K562 (cell line): ENCODE results near the gene DAO. TPM values are rescaled to one million over a fixed set of nuclear protein-coding genes. Genes with fewer than 3 reads are reported as not detected.

ENCODE experiments used
- ATAC-seq: fragments of 200-7000 bp; cut with Tn5 transposase; 3 replicates; pipeline ENCODE4 v1.9.1; 2020; ENCODE audit warnings: moderate library complexity
- BruUV-seq: library from RNA; stranded (reverse); fragments of 400-500 nt; replicated peaks from 2 replicates; lab custom pipeline; 2021; lab: Mats Ljungman, UMichigan
- CTCF ChIA-PET: fragments of 300-600 bp; formaldehyde crosslinking; extraction: SDS; loops from one replicate; lab custom pipeline; 2021; ENCODE audit warnings: low intra/inter-chr PET ratio; lab: Yijun Ruan, JAX
- POLR2A ChIA-PET: fragments of 300-600, 350-650 bp; sonication (Branson Sonifier 250); formaldehyde crosslinking; extraction: SDS; loops from one replicate; lab custom pipeline; 2021; ENCODE audit warnings: antibody characterized with exemption, inconsistent platforms; lab: Yijun Ruan, JAX
- DNase-seq, 4 experiments: peaks; one replicate each; pipeline versions ENCODE4 v3.0.0 to v3.0.0-alpha.2; 2011 to 2018; ENCODE audit warnings: low spot score in 3 of 4, mixed read lengths in 3 of 4; ENCODE audit errors: extremely low read depth in 1 of 4
- FAIRE-seq: peaks from 2 replicates; lab custom pipeline; 2011; peaks lifted over from hg19 to GRCh38; lab: Jason Lieb, UNC
- H2AFZ ChIP-seq: 2 replicates; pipeline ENCODE4 v1.6.0; 2011; ENCODE audit warnings: low read depth, low read length, control low read depth, inconsistent platforms
- H3K27ac ChIP-seq: fragments of 200-600 bp; 3 replicates; pipeline ENCODE4 v1.8.0; 2011; ENCODE audit warnings: low read depth, mild to moderate bottlenecking, control low read depth, inconsistent platforms, low read length, moderate library complexity, mixed read lengths; ENCODE audit errors: extremely low read depth
- H3K27me3 ChIP-seq, 2 experiments: fragments of 300-600 bp in 1 of 2; 2 replicates in 1 of 2; 3 replicates in 1 of 2; pipeline versions ENCODE4 v1.6.0 to v1.8.0; 2011; ENCODE audit warnings: inconsistent platforms in 2 of 2, low read length in 2 of 2, mild to moderate bottlenecking in 1 of 2, mixed read lengths in 1 of 2, moderate library complexity in 1 of 2; ENCODE audit not compliant: control insufficient read depth in 2 of 2, insufficient read depth in 2 of 2
- H3K36me3 ChIP-seq: fragments of 300-600 bp; 3 replicates; pipeline ENCODE4 v1.8.0; 2011; ENCODE audit warnings: mild to moderate bottlenecking, low read length, inconsistent platforms; ENCODE audit not compliant: control insufficient read depth, insufficient read depth
- H3K4me1 ChIP-seq, 2 experiments: fragments of 200-600 bp in 1 of 2; replicated peaks in 1 of 2; 2 replicates in 1 of 2; 3 replicates in 1 of 2; pipeline versions ENCODE4 v1.5.1 to v1.8.0; 2011; ENCODE audit warnings: inconsistent platforms in 2 of 2, low read length in 2 of 2, mild to moderate bottlenecking in 1 of 2, mixed read lengths in 1 of 2, moderate library complexity in 1 of 2; ENCODE audit not compliant: control insufficient read depth in 2 of 2, insufficient read depth in 2 of 2
- H3K4me2 ChIP-seq: 2 replicates; pipeline ENCODE4 v1.6.1; 2011; ENCODE audit warnings: low read length, control low read depth, inconsistent platforms, mixed read lengths; ENCODE audit not compliant: insufficient read depth
- H3K4me3 ChIP-seq: fragments of 200-600 bp; sonication (generic), shearing (Covaris generic); 2 replicates; pipeline ENCODE4 v1.5.1; 2016; ENCODE audit warnings: control low read depth, inconsistent platforms
- H3K79me2 ChIP-seq: fragments of 200-600 bp; 3 replicates; pipeline ENCODE4 v1.8.0; 2011; ENCODE audit warnings: low read length, inconsistent platforms; ENCODE audit not compliant: control insufficient read depth, insufficient read depth
- H3K9ac ChIP-seq, 2 experiments: 2 replicates each; pipeline versions ENCODE4 v1.6.0 to v1.6.1; 2011; ENCODE audit warnings: low read depth in 2 of 2, low read length in 2 of 2, control low read depth in 1 of 2, inconsistent platforms in 1 of 2, mild to moderate bottlenecking in 1 of 2, mixed read lengths in 1 of 2; ENCODE audit not compliant: insufficient read depth in 1 of 2
- H3K9me1 ChIP-seq: one replicate; pipeline ENCODE4 v1.6.0; 2011; ENCODE audit warnings: inconsistent platforms, mild to moderate bottlenecking, low read length, moderate library complexity; ENCODE audit not compliant: control insufficient read depth, insufficient read depth
- H3K9me3 ChIP-seq: replicated peaks from 2 replicates; pipeline ENCODE4 v1.5.1; 2011; ENCODE audit warnings: low read depth, low read length, inconsistent platforms; ENCODE audit not compliant: control insufficient read depth, insufficient read depth
- H4K20me1 ChIP-seq: replicated peaks from 2 replicates; pipeline ENCODE4 v1.6.1; 2011; ENCODE audit warnings: low read length, inconsistent platforms, mixed read lengths; ENCODE audit not compliant: control insufficient read depth, insufficient read depth
- BHLHE40 ChIP-seq: IDR thresholded peaks from 2 replicates; pipeline ENCODE4 v1.6.1; 2011; ENCODE audit warnings: low read length, improper control_type of control experiment
- BMI1 ChIP-seq: fragments of 150-350 bp; IDR thresholded peaks from 2 replicates; pipeline ENCODE4 v1.6.1; 2014; ENCODE audit warnings: low read length
- CBFA2T2 ChIP-seq: fragments of 450-650 bp; conservative IDR thresholded peaks from 2 replicates; pipeline ENCODE4 v1.6.1; 2017; ENCODE audit warnings: mild to moderate bottlenecking
- COPS2 ChIP-seq: fragments of 450-650 bp; conservative IDR thresholded peaks from 2 replicates; pipeline ENCODE4 v1.6.1; 2016; ENCODE audit warnings: mild to moderate bottlenecking, moderate library complexity
- KDM2B ChIP-seq: fragments of 250-450 bp; sonication (Bioruptor Pico); IDR thresholded peaks from 2 replicates; pipeline ENCODE4 v1.8.0; 2021; ENCODE audit warnings: mild to moderate bottlenecking, moderate library complexity
- NFIC ChIP-seq: fragments of 450-650 bp; IDR thresholded peaks from 2 replicates; pipeline ENCODE4 v1.6.1; 2017; ENCODE audit warnings: mild to moderate bottlenecking, inconsistent platforms
- NR4A1 ChIP-seq, 2 experiments: fragments of 250-450 bp in 1 of 2; fragments of 450-650 bp in 1 of 2; sonication (Bioruptor Pico) in 1 of 2; IDR thresholded peaks; 2 replicates each; pipeline versions ENCODE4 v1.4.0 to v1.6.1; 2016 to 2020; ENCODE audit warnings: mild to moderate bottlenecking in 2 of 2, missing compliant biosample characterization in 1 of 2, missing genetic modification characterization in 1 of 2, moderate library complexity in 1 of 2
- NUFIP1 ChIP-seq: fragments of 450-650 bp; IDR thresholded peaks from 2 replicates; pipeline ENCODE4 v1.6.1; 2018; ENCODE audit not compliant: partially characterized antibody
- PBX2 ChIP-seq, 2 experiments: IDR thresholded peaks in 1 of 2; conservative IDR thresholded peaks in 1 of 2; 2 replicates each; pipeline ENCODE4 v1.6.1; 2016; ENCODE audit warnings: low read depth in 2 of 2, mild to moderate bottlenecking in 1 of 2, missing compliant biosample characterization in 1 of 2, missing genetic modification characterization in 1 of 2, moderate library complexity in 1 of 2
- RBBP5 ChIP-seq: fragments of 200-600 bp; sonication (generic); IDR thresholded peaks from 2 replicates; pipeline ENCODE4 v1.6.1; 2012; ENCODE audit warnings: borderline replicate concordance, mild to moderate bottlenecking, low read length, control low read depth, inconsistent platforms; ENCODE audit not compliant: insufficient read depth, poor library complexity, severe bottlenecking
- RBFOX2 ChIP-seq: fragments of 200-400 bp; formaldehyde crosslinking; IDR thresholded peaks from 2 replicates; pipeline ENCODE4 v1.6.1; 2017; ENCODE audit warnings: low read depth, mild to moderate bottlenecking, low read length, moderate library complexity
- RBM34 ChIP-seq: fragments of 200-400 bp; formaldehyde crosslinking; IDR thresholded peaks from 2 replicates; pipeline ENCODE4 v1.6.1; 2018; ENCODE audit warnings: low read length, borderline replicate concordance; ENCODE audit not compliant: insufficient read depth
- RUNX1 ChIP-seq: sonication (generic); IDR thresholded peaks from 2 replicates; pipeline ENCODE4 v1.6.1; 2016; ENCODE audit warnings: antibody characterized with exemption, low read depth
- WHSC1 ChIP-seq: IDR thresholded peaks from one replicate; pipeline ENCODE4 v1.6.1; 2012; ENCODE audit warnings: low read length, control low read depth, inconsistent platforms
- ZFP1 ChIP-seq: fragments of 450-650 bp; formaldehyde crosslinking; IDR thresholded peaks from 2 replicates; pipeline ENCODE4 v1.4.0; 2020; ENCODE audit warnings: mild to moderate bottlenecking, mixed read lengths
- ZKSCAN1 ChIP-seq: fragments of 150-350 bp; IDR thresholded peaks from 2 replicates; pipeline ENCODE4 v1.6.1; 2016; ENCODE audit warnings: low read depth, low read length
- ZNF184 ChIP-seq: sonication (generic); formaldehyde crosslinking; IDR thresholded peaks from 2 replicates; pipeline ENCODE4 v1.5.0; 2020; ENCODE audit warnings: missing genetic modification reagents
- ZNF354B ChIP-seq: fragments of 250-450 bp; sonication (Bioruptor Pico); IDR thresholded peaks from 2 replicates; pipeline ENCODE4 v1.4.0; 2020
- ZNF431 ChIP-seq: sonication (generic); formaldehyde crosslinking; IDR thresholded peaks from 2 replicates; pipeline ENCODE4 v1.8.0; 2022; ENCODE audit warnings: mild to moderate bottlenecking, missing genetic modification reagents
- WGBS: fragments of 100-300 bp; shearing (Covaris generic); methylation state at CpG from one replicate; pipeline ENCODE4 v1.1.6; 2016; ENCODE audit warnings: low coverage, mixed read lengths; ENCODE audit not compliant: insufficient coverage; ENCODE audit errors: missing lambda C conversion rate; 5-methylcytosine and 5-hydroxymethylcytosine counted together
- in situ Hi-C: fragments of 300-500 bp; cut with MboI; formaldehyde crosslinking; loops from 4 replicates; pipeline ENCODE4 v1.15.0; 2018; ENCODE audit warnings: inconsistent platforms, mixed read lengths
- intact Hi-C: fragments of 100-400 bp; cut with micrococcal nuclease; formaldehyde crosslinking; loops from 2 replicates; pipeline ENCODE4 v1.14.2; 2022
- polyA plus RNA-seq, 8 experiments: library from polyadenylated mRNA; depleted of rRNA in 4 of 8; stranded (reverse) in 5 of 8; unstranded in 3 of 8; fragments of >200 nt; fragmentation: Nextera tagmentation in 2 of 8; fragmentation: Illumina TruSeq in 1 of 8; extraction: Ambion mirVana in 2 of 8; extraction: Trizol in 1 of 8; gene quantifications; 2 replicates each; pipeline versions ENCODE4 v1.2.1 to v1.2.3, GENCODE V29; 2011 to 2014; ENCODE audit warnings: inconsistent platforms in 1 of 8, missing spikeins in 1 of 8
- total RNA-seq, 7 experiments: library from RNA; depleted of rRNA in 6 of 7; stranded (reverse); fragments of >200 nt in 6 of 7; fragmentation: Illumina TruSeq in 2 of 7; extraction: Trizol in 2 of 7; gene quantifications; 2 replicates each; pipeline versions ENCODE4 v1.2.1 to v1.2.3, GENCODE V29; 2011 to 2021; ENCODE audit warnings: low replicate concordance in 1 of 7
- TF ChIP-seq, protein P1 (sequence below): fragments of 450-650 bp; IDR thresholded peaks from 2 replicates; pipeline ENCODE4 v1.6.1; 2016

The DAO gene
- total and polyA plus RNA-seq, 9 of the 15 experiments (the other 6 are each of a cell fraction or from before 2014, with no cell fraction given): not detected

GRCh38 chr12:108947097-108947496 is 67.2 kb downstream of the DAO start:
- Histone ChIP-seq H3K9me1 (no peaks in the 10 kb centered on the region), H3K9me3 (no peaks in the 10 kb centered on the region), H3K27ac (no peak overlapping the region), H3K4me2 (no peak overlapping the region), H3K36me3 (no peaks in the 10 kb centered on the region), H3K9ac (no peak overlapping the region), H3K4me1 (no peaks in the 10 kb centered on the region; a peak in 1 of 5 replicates), H3K79me2 (no peaks in the 10 kb centered on the region), H4K20me1 (no peaks in the 10 kb centered on the region), H3K27me3 (peaks cover 5 to 24% of the 10 kb centered on the region in 2 experiments; a peak in 4 of 5 replicates), H2AFZ (no peak overlapping the region), H3K4me3 (no peak overlapping the region)
- FAIRE-seq (no peak), DNase-seq (no peak), ATAC-seq (no peak)
- ChIA-PET POLR2A (no interaction called here), CTCF (no interaction called here)
- intact Hi-C loops: no loop called here
- TF ChIP-seq NUFIP1 (no peak), BHLHE40 (no peak), ZNF431 (CRISPR knock-in tag) (no peak), NFIC (no peak), RBBP5 (no peak), NR4A1 (CRISPR knock-in tag; IDR thresholded peaks at IDR 0.05) (no peak), NR4A1 (tag; IDR thresholded peaks at IDR 0.05) (no peak), CBFA2T2 (no peak), RBM34 (no peak), RUNX1 (no peak), ZNF184 (CRISPR knock-in tag) (no peak), ZNF354B (CRISPR knock-in tag) (no peak), PBX2 (CRISPR knock-in tag; IDR thresholded peaks at IDR 0.05; ENCODE audit: low read depth) (no peak), PBX2 (tag; conservative IDR thresholded peaks at IDR 0.05; ENCODE audit: low read depth) (no peak), RBFOX2 (no peak), COPS2 (no peak), ZFP1 (no peak), ZKSCAN1 (no peak), KDM2B (no peak), BMI1 (no peak), WHSC1 (no peak)
- TF ChIP-seq, protein P1, sequence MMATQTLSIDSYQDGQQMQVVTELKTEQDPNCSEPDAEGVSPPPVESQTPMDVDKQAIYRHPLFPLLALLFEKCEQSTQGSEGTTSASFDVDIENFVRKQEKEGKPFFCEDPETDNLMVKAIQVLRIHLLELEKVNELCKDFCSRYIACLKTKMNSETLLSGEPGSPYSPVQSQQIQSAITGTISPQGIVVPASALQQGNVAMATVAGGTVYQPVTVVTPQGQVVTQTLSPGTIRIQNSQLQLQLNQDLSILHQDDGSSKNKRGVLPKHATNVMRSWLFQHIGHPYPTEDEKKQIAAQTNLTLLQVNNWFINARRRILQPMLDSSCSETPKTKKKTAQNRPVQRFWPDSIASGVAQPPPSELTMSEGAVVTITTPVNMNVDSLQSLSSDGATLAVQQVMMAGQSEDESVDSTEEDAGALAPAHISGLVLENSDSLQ: no peak
- WGBS: 0% methylated on average over 1 of the region's 1 CpG
- in situ Hi-C loops: no loop called here
- no TSS peak for BruUV-seq
